Lower leg skin (tissue), 4 donors: ENCODE results near the gene ZMIZ2. TPM values are rescaled to one million over a fixed set of nuclear protein-coding genes. Genes with fewer than 3 reads are reported as not detected.

ENCODE experiments used
- DNase-seq, 2 donors: peaks; one replicate each; pipeline ENCODE4 v3.0.0-alpha.2; 2019; ENCODE audit warnings: low spot score in 2 of 2
- H3K4me3 ChIP-seq: fragments of 200-600 bp; sonication (generic); 2 replicates; pipeline ENCODE4 v1.5.1; 2017; ENCODE audit warnings: mild to moderate bottlenecking, low read depth; ENCODE audit not compliant: poor library complexity, severe bottlenecking
- POLR2A ChIP-seq, 2 donors: fragments of 450-650 bp; IDR thresholded peaks; one replicate each; pipeline ENCODE4 v1.6.1; 2016 to 2017; ENCODE audit warnings: antibody characterized with exemption in 2 of 2, mild to moderate bottlenecking in 1 of 2, moderate library complexity in 1 of 2
- WGBS, 2 donors: methylation state at CpG; one replicate each; pipeline ENCODE4 v1.1.5; 2018; 5-methylcytosine and 5-hydroxymethylcytosine counted together
- intact Hi-C: fragments of 100-400 bp; cut with DNase I; formaldehyde crosslinking; loops from one replicate; pipeline ENCODE4 v1.15.0; 2023; ENCODE audit warnings: low total_unique reads
- total RNA-seq, 4 donors: library from RNA; depleted of rRNA; stranded (reverse); fragments of >200 nt; gene quantifications; one replicate each; pipeline ENCODE4 v1.1.0, GENCODE V29; 2016
- TF ChIP-seq, protein P1 (sequence below), 3 donors: fragments of 450-650 bp; IDR thresholded peaks; one replicate each; pipeline ENCODE4 v1.5.1; 2016; ENCODE audit warnings: antibody characterized with exemption in 3 of 3, mild to moderate bottlenecking in 3 of 3, moderate library complexity in 2 of 3

ZMIZ2 gene
- total RNA-seq, 4 donors from 2014 or later: 21.1 to 36.0 (median 24.7) TPM

DNA sequence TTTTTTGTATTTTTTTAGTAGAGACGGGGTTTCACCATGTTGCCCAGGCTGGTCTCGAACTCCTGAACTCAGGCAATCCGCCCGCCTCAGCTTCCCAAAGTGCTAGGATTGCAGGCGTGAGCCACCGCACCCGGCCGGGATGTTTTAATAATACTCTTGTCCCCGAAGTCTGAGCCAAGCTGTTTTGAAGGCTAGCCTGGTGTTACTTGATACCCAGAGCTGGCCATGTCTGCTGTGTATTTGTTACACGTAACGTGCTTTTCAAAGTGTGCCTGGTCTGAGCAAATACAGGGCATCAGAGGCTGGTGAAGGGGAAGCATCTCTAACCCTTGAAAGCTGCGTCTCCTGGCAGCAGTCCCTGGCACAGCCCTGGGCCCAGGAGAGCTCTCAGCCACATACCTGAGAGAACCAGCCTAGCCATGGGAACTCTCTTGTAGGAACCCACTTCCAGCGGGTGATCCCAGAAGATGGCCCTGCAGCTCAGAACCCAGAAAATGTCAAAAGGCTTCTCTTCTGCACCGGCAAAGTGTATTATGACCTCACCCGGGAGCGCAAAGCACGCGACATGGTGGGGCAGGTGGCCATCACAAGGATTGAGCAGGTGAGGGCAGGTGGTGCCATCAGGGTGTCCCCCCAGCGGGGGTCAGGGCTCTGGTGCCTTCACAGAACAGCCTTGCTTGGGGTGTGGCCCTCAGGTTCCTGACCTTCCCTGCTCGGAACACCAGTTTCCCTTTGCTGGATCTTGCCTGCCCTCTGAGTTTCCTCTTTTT lies 41.7 kb upstream of the ZMIZ2 start:
- H3K4me3 ChIP-seq: no peak overlapping the region
- 93% methylated on average over 20 of the region's 20 CpGs for WGBS, 2 donors
- DNase-seq: no peak
- intact Hi-C loops: no loop called here
- TF ChIP-seq, protein P1, sequence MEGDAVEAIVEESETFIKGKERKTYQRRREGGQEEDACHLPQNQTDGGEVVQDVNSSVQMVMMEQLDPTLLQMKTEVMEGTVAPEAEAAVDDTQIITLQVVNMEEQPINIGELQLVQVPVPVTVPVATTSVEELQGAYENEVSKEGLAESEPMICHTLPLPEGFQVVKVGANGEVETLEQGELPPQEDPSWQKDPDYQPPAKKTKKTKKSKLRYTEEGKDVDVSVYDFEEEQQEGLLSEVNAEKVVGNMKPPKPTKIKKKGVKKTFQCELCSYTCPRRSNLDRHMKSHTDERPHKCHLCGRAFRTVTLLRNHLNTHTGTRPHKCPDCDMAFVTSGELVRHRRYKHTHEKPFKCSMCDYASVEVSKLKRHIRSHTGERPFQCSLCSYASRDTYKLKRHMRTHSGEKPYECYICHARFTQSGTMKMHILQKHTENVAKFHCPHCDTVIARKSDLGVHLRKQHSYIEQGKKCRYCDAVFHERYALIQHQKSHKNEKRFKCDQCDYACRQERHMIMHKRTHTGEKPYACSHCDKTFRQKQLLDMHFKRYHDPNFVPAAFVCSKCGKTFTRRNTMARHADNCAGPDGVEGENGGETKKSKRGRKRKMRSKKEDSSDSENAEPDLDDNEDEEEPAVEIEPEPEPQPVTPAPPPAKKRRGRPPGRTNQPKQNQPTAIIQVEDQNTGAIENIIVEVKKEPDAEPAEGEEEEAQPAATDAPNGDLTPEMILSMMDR (IDR thresholded peaks at IDR 0.05): no peak
- no peak for TF ChIP-seq POLR2A (IDR thresholded peaks at IDR 0.05)

DNA sequence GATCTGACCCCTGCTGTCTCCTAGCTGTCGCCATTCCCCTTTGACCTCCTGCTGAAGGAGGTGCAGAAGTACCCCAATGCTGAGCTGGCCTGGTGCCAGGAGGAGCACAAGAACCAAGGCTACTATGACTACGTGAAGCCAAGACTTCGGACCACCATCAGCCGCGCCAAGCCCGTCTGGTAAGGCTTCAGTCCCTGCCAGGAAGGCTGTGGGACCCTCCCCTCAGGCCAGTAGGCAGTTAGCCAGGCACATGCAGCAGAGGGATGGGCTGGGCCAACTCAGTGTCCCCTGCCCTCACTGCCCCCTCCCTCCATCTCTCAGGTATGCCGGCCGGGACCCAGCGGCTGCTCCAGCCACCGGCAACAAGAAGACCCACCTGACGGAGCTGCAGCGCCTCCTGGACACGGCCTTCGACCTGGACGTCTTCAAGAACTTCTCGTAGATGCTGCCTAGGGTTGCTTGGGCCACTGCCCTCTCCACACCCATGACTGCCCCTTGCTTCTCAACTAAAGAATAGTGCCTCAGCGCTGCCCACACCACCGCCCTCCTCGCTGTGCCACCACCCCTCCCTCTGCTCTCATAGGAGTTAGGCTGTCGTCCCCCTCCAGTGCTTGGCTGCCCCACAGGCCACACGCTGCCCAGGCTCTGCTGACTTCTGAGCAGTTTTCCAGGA lies 41.0 kb upstream of the ZMIZ2 start:
- WGBS, 2 donors: 88 to 95% methylated on average over 21 of the region's 21 CpGs
- TF ChIP-seq POLR2A (IDR thresholded peaks at IDR 0.05): no peak
- TF ChIP-seq, protein P1 (IDR thresholded peaks at IDR 0.05): no peak
- H3K4me3 ChIP-seq: no peak overlapping the region
- DNase-seq: no peak
- intact Hi-C loops: no loop called here

DNA sequence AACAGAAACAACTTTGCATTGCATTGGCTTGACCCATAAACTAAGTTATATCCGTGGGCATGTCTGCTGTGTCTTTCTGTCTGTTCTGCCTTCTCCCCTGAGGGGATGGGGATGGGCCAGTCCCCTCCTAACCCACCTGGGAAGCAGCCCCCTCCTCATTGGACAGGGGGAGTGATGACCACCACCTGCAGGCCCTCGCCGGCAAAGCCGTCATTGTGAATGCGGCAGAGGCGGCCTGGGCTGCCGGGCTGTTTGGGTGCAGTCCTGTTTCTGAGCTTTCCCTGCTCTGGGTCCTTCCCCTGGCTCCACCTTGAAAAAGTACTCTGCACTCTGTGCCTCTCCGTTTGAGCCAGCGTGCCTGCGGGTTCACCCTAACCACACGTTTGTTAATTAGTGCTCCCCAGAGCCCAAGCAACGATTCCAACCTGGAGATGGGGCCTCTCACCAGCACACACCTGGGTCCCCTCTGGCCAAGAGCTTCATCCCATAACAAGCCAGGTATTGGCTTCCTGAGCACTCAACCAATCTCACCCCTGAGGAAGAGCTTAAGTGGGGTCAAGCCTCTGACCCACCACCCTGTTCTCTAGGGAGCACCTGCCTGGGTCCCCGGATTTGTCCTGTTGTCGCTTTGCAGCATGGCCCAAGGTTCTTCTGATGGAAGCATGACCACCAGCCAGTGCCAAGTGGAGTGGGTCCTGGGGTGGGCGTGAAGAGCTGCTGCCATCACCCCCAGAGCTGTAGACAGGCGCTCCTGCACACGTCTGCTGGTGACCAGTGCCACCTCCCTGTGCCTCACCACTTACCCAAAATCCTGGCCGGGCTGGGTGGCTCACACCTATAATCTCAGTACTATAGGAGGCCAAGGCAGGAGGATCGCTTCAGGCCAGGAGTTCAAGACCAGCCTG lies 39.4 kb upstream of the ZMIZ2 start:
- intact Hi-C loops: no loop called here
- 75 to 81% methylated on average over 18 to 19 of the region's 19 CpGs for WGBS, 2 donors
- TF ChIP-seq, protein P1 (IDR thresholded peaks at IDR 0.05): no peak
- no peak for TF ChIP-seq POLR2A (IDR thresholded peaks at IDR 0.05)
- DNase-seq: no peak
- H3K4me3 ChIP-seq: no peak overlapping the region

DNA sequence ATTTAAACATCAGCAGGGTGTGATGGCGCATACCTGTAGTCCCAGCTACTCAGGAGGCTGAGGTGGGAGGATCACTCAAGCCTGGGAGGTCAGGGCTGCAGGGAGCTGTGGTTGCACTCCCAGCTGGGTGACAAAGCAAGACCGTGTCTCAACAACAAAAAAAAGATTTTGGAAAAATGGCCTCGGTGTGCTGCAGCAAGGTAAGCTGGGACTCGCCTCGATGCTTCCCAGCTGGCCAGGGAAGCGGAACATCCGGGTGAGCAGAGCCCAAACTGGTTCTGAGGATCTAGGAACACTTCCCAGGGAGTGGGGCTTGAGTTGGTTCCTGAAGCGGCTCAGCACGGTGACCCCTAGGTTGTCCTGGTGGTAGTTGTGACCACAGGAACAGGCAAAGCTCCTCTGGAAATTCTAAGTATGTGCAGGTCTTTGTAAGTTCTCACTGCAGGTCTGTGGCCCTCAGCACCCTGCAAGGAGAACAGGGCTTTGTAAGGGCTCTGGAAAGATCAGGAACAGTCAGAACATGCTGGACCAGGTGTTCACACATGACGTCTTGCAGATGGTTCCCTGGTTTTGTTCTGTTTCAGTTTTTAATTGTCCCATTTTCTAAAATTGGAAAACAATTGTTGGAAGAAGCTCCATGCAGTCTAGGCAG lies 38.6 kb upstream of the ZMIZ2 start:
- no peak for TF ChIP-seq POLR2A (IDR thresholded peaks at IDR 0.05)
- TF ChIP-seq, protein P1 (IDR thresholded peaks at IDR 0.05): no peak
- no peak overlapping the region for H3K4me3 ChIP-seq
- no peak for DNase-seq
- 82 to 84% methylated on average over 10 of the region's 10 CpGs for WGBS, 2 donors
- intact Hi-C loops: no loop called here

DNA sequence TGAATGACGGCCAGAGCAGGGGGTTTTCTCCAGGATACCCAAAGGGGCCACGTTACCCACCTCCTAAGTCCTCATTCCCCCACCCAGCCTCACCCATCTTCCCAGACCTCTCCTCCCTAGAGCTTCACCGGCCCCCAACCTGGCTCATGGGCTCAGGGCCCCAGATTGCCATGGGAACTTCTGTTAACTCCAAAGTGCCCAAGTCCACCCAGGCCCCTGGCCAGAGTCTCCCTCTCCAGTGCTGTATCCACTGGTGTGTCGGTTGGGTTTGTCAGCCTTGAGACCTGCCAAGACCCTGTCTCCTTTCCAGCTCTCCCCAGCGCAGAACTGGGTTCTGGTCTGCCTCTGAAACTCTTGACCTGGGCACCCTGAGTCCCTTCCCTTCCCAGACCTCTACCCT lies 37.1 kb upstream of the ZMIZ2 start:
- DNase-seq: no peak
- H3K4me3 ChIP-seq: no peak overlapping the region
- WGBS, 2 donors: 65 to 75% methylated on average over 5 of the region's 5 CpGs
- intact Hi-C loops: no loop called here
- TF ChIP-seq, protein P1 (IDR thresholded peaks at IDR 0.05): no peak
- TF ChIP-seq POLR2A (IDR thresholded peaks at IDR 0.05): no peak
